NCI-H1105 (cell line): ENCODE measurements around the gene MYO1A.

Experiments used
- DNase-seq: peaks from one replicate; lab custom pipeline; 2025; lab: John Stamatoyannopoulos, UW

The MYO1A gene

GRCh38 chr12:57049890-57050289 is at the start of gene MYO1A:
Gene MYO1A, minus strand, starts transcription at chr12:57050129. Its CDS starts 1,806 bp downstream, at chr12:57048323.
- DNase-seq: no peak

- no peak for DNase-seq
Observed at GRCh38 chr12:57099047-57099714, 49.3 kb upstream of the MYO1A start.

GRCh38 chr12:57098546-57098945 is 48.6 kb upstream of the MYO1A start:
- DNase-seq: no peak

- DNase-seq: no peak
Observed at GRCh38 chr12:57097554-57097835, 47.6 kb upstream of the MYO1A start.

GRCh38 chr12:57096748-57097553 is 47.0 kb upstream of the MYO1A start:
- DNase-seq: no peak

- DNase-seq: peak; percentile 63
Observed at GRCh38 chr12:57096099-57096572, 46.2 kb upstream of the MYO1A start.

- DNase-seq: no peak
Observed at GRCh38 chr12:57095440-57095839, 45.5 kb upstream of the MYO1A start.

GRCh38 chr12:57094208-57095160 is 44.6 kb upstream of the MYO1A start:
- no peak for DNase-seq

GRCh38 chr12:57093415-57094207 is 43.7 kb upstream of the MYO1A start:
- no peak for DNase-seq

- DNase-seq: no peak
Observed at GRCh38 chr12:57092876-57093414, 43.0 kb upstream of the MYO1A start.

- no peak for DNase-seq
Observed at GRCh38 chr12:57092529-57092862, 42.6 kb upstream of the MYO1A start.

- no peak for DNase-seq
Observed at GRCh38 chr12:57091638-57092528, 42.0 kb upstream of the MYO1A start.

- no peak for DNase-seq
Observed at GRCh38 chr12:57090924-57091637, 41.2 kb upstream of the MYO1A start.

- DNase-seq: no peak
Observed at GRCh38 chr12:57090490-57090889, 40.6 kb upstream of the MYO1A start.

GRCh38 chr12:57089271-57090245 is 39.6 kb upstream of the MYO1A start:
- no peak for DNase-seq

GRCh38 chr12:57088354-57089270 is 38.7 kb upstream of the MYO1A start, which contains the start of gene NAB2:
Gene NAB2, plus strand, starts transcription at chr12:57089114. Its CDS starts 158 bp downstream, at chr12:57089272.
- DNase-seq: peak; percentile 74

GRCh38 chr12:57087691-57088353 is 37.9 kb upstream of the MYO1A start:
- peak; percentile 19 for DNase-seq
